Mesothelial cell of epicardium (in vitro differentiated cells): ENCODE measurements around the gene ANKRD36B. TPM values are rescaled to one million over a fixed set of nuclear protein-coding genes. Genes with fewer than 3 reads are reported as not detected.
"Not testable (repeated sequence)": the region's sequence is repeated elsewhere in the genome, so short reads cannot be mapped to it uniquely, and the experiment has no call there.

Experiments
- DNase-seq, 2 experiments: peaks; one replicate each; pipeline ENCODE4 v3.0.0; 2021; ENCODE audit warnings: low spot score in 2 of 2; ENCODE audit not compliant: unreplicated experiment in 2 of 2
- H3K27ac Mint-ChIP-seq: 2 replicates; pipeline ENCODE4 v1.8.0; 2021; ENCODE audit warnings: mixed read lengths
- H3K27me3 Mint-ChIP-seq: 2 replicates; pipeline ENCODE4 v1.8.0; 2021; ENCODE audit warnings: low read depth, mixed read lengths
- H3K36me3 Mint-ChIP-seq: 2 replicates; pipeline ENCODE4 v1.8.0; 2021; ENCODE audit warnings: mixed read lengths
- H3K4me1 Mint-ChIP-seq: 2 replicates; pipeline ENCODE4 v1.8.0; 2021; ENCODE audit warnings: mixed read lengths
- H3K4me3 Mint-ChIP-seq: 2 replicates; pipeline ENCODE4 v1.8.0; 2021; ENCODE audit warnings: mild to moderate bottlenecking, moderate library complexity, mixed read lengths
- H3K9me3 Mint-ChIP-seq: 2 replicates; pipeline ENCODE4 v1.8.0; 2021; ENCODE audit warnings: mixed read lengths
- total RNA-seq: library from RNA; stranded (reverse); gene quantifications from 3 replicates; pipeline ENCODE4 v1.2.1, GENCODE V29; 2021
- TF ChIP-seq, protein P1 (sequence below): fragments of 200-600 bp; sonication (generic); IDR thresholded peaks from one replicate; pipeline ENCODE4 v1.5.0; 2021; ENCODE audit warnings: antibody characterized with exemption; ENCODE audit not compliant: unreplicated experiment

The ANKRD36B gene
- total RNA-seq, 1 donor from 2014 or later: 67.5 TPM

DNA sequence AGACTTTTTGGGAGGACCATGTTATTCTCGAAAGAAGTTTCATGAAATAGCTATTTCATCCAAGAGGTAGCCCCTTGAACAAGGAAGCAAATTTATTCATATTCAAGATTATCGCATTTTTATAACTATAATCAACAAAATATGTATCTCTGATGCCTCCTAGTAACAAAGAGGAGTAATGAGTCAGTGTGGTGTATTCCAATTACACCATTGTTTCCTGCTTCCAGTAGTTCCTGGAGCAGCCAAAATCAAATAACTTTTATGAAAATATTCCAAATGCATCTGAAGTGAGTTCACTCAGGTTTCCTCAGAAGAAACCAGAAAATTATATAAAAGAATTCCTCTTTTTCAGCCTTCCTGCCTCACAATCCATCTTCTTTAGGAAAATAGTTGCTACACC, 43.0 kb downstream of the ANKRD36B start:
- no peak overlapping the region for H3K27ac Mint-ChIP-seq
- TF ChIP-seq, protein P1, sequence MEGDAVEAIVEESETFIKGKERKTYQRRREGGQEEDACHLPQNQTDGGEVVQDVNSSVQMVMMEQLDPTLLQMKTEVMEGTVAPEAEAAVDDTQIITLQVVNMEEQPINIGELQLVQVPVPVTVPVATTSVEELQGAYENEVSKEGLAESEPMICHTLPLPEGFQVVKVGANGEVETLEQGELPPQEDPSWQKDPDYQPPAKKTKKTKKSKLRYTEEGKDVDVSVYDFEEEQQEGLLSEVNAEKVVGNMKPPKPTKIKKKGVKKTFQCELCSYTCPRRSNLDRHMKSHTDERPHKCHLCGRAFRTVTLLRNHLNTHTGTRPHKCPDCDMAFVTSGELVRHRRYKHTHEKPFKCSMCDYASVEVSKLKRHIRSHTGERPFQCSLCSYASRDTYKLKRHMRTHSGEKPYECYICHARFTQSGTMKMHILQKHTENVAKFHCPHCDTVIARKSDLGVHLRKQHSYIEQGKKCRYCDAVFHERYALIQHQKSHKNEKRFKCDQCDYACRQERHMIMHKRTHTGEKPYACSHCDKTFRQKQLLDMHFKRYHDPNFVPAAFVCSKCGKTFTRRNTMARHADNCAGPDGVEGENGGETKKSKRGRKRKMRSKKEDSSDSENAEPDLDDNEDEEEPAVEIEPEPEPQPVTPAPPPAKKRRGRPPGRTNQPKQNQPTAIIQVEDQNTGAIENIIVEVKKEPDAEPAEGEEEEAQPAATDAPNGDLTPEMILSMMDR: no peak
- no peaks in the 10 kb centered on the region for H3K4me1 Mint-ChIP-seq
- H3K9me3 Mint-ChIP-seq: no peaks in the 10 kb centered on the region
- no peaks in the 10 kb centered on the region for H3K27me3 Mint-ChIP-seq
- H3K36me3 Mint-ChIP-seq: peaks cover 30% of the 10 kb centered on the region
- DNase-seq: no peak
- no peak overlapping the region for H3K4me3 Mint-ChIP-seq

DNA sequence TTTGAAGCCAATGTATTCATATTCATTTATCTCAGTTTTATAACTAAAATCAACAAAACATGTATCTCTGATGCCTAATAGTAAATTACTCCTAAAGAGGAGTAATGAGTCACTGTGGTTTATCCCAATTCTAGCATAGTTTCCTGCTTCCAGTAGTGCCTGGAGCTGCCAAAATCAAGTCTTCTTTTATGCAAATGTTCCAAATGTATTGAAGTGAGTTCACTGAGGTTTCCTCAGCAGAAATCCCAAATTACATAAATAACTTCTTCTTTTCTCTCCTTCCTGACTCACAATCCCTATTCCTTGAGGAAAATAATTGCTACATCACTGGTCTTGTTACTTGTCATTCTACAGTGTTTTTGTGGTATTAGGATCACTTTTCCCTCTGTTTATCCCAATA, 44.8 kb downstream of the ANKRD36B start:
- not testable (repeated sequence) for H3K4me1 Mint-ChIP-seq, H3K27me3 Mint-ChIP-seq, H3K27ac Mint-ChIP-seq, H3K4me3 Mint-ChIP-seq, H3K9me3 Mint-ChIP-seq, DNase-seq
- peaks cover 30% of the 10 kb centered on the region for H3K36me3 Mint-ChIP-seq

DNA sequence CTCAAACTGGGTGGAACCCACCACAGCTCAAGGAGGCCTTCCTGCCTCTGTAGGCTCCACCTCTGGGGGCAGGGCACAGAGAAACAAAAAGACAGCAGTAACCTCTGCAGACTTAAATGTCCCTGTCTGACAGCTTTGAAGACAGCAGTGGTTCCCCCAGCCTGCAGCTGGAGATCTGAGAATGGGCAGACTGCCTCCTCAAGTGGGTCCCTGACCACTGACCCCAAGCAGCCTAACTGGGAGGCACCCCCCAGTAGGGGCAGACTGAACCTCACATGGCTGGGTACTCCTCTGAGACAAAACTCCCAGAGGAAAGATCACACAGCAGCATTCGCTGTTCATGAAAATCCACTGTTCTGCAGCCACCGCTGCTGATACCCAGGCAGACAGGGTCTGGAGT, 63.8 kb downstream of the ANKRD36B start:
- Mint-ChIP-seq H3K36me3 (peaks cover 47% of the 10 kb centered on the region), H3K9me3 (peaks cover 19% of the 10 kb centered on the region)
- H3K27ac Mint-ChIP-seq, DNase-seq, H3K4me3 Mint-ChIP-seq, H3K4me1 Mint-ChIP-seq, H3K27me3 Mint-ChIP-seq: not testable (repeated sequence)

DNA sequence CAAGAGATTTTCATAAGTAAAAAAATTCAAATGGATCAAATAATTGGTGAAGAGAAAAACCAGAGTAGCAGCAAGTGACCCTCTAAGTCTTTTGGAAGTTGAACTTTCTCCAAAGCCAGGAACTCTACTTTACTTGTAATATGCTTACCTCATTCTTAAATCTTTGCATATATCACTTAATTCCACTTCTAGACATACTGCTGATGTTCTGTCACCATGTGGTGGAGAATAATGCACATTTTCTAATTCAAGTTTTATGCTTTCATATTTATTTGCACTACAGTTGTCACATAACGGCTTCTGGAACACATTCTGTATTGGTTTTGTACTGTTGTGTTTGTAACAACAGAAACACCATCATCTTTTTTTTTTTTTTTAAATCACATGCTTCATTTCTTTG, 65.9 kb downstream of the ANKRD36B start:
- Mint-ChIP-seq H3K9me3 (peaks cover 19% of the 10 kb centered on the region), H3K36me3 (peaks cover 38% of the 10 kb centered on the region)
- not testable (repeated sequence) for H3K4me3 Mint-ChIP-seq, H3K27me3 Mint-ChIP-seq, H3K27ac Mint-ChIP-seq, DNase-seq, H3K4me1 Mint-ChIP-seq

DNA sequence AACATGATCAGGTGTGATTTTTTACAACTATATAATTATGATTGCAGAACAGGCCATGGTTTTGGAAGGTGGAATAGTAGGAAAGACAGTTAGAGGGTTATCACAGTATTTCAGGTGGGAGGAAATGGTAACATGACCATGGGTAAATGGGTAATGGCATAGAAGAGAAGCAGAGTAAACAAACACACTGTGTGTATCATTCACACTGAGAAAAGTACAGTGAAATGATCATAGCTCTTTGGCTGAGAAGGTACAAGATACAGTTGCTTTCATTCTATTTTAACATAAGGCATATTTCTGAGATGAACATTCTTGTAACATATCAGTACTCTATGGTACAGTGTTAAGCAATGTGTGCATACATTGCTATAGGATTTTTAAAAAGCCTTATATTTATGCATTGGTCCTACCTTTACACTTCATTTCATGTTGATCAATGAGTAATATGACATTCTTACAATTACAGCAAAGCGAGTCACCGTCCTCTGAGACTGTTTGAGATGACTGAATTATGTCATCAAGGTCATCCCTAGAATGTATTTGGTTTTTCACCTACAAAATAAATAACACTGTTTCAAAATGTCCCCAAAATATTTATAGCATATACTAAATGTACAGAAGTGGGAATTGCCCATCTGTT, 66.6 kb downstream of the ANKRD36B start:
- H3K4me3 Mint-ChIP-seq, H3K4me1 Mint-ChIP-seq, H3K27me3 Mint-ChIP-seq, H3K27ac Mint-ChIP-seq, DNase-seq: not testable (repeated sequence)
- H3K9me3 Mint-ChIP-seq: peaks cover 17% of the 10 kb centered on the region
- H3K36me3 Mint-ChIP-seq: peaks cover 34% of the 10 kb centered on the region

DNA sequence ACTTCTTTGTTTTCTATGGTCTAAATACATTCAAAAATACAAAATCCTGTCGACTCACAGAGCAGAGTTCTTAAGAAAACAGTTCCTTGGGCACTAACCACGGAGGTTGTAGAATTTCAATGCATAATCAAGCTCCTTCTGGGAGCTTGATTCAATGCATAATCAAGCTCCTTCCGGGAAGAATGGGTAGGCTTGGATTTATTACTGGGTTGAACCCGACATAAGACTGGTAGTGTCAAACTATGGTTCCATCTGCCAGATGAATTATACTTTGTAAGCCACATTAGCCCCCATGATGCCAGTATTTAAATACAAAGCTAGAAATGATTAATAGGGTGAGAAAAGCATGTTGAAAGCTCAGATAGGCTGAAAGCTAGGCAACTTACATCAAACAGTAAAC, 94.0 kb downstream of the ANKRD36B start:
- not testable (repeated sequence) for H3K4me1 Mint-ChIP-seq, H3K27me3 Mint-ChIP-seq, H3K27ac Mint-ChIP-seq, H3K4me3 Mint-ChIP-seq, DNase-seq, H3K9me3 Mint-ChIP-seq, H3K36me3 Mint-ChIP-seq

DNA sequence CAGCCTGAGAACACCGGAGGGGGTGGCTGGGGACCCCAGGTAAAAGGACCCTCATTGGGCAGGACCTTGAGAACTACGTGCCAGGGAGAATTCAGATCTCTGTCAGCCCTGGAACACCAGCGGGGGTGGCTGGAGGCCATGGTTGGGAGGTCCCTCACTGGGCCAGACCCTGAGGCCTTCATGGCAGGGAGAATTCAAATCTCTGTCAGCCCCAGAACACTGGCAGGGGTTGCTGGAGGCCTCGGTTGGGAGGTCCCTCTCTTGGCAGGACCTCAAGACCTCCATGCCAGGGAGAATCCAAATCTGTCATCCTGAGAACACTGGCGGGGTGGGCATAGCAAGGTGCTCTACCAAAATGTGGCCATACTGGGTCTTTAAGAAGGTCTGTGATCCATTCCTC, 99.5 kb downstream of the ANKRD36B start:
- not testable (repeated sequence) for H3K4me1 Mint-ChIP-seq, DNase-seq, H3K9me3 Mint-ChIP-seq, H3K27me3 Mint-ChIP-seq, H3K27ac Mint-ChIP-seq, H3K36me3 Mint-ChIP-seq, H3K4me3 Mint-ChIP-seq

Other genes starting within 250 kb of the ANKRD36B start
- gene COX5B, start 56.2 kb upstream of the ANKRD36B start, total RNA-seq: 144 to 158 TPM (median 151 TPM) in 3 replicates
- gene ACTR1B, start 74.2 kb upstream of the ANKRD36B start, total RNA-seq: 72.7 to 76.6 TPM (median 74.3 TPM) in 3 replicates
- gene C2orf92, start 79.8 kb upstream of the ANKRD36B start, total RNA-seq: 17.9 to 20.2 TPM (median 20.0 TPM) in 3 replicates
- 1.9 to 3.1 TPM (median 2.3 TPM) in 3 replicates for gene ZAP70, start 123.7 kb upstream of the ANKRD36B start, total RNA-seq